ENCODE data around the gene STK11.
A peak's percentile ranks its signal among the peaks of the same experiment; 100 is the strongest.

DNA sequence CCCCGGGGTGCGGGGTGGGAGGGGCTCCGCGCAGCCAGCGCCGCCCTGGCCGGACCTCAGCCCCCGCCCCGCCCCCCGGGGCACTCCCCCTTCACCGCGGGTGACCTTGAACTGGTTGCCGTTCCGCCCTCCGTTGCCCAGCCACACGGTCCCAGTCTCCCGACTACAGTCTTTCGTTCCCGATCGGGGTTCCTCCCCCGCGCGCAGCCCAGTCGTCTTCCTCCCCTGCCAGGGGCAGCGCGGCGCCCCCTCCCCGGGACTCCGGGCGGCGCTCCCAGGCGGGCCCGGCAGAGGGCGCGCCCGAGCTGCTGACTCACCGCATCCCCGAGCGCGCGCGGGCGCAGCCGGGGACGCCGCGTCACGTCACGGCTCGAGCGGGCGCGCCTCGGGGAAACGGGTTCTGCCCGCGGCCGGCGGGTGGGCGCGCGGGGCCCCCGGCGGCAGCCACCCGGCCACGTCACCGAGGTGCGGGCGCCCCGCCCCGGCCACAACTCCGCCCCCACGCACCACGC is 43.3 kb downstream of the STK11 start:
- TF ChIP-seq, protein P1, sequence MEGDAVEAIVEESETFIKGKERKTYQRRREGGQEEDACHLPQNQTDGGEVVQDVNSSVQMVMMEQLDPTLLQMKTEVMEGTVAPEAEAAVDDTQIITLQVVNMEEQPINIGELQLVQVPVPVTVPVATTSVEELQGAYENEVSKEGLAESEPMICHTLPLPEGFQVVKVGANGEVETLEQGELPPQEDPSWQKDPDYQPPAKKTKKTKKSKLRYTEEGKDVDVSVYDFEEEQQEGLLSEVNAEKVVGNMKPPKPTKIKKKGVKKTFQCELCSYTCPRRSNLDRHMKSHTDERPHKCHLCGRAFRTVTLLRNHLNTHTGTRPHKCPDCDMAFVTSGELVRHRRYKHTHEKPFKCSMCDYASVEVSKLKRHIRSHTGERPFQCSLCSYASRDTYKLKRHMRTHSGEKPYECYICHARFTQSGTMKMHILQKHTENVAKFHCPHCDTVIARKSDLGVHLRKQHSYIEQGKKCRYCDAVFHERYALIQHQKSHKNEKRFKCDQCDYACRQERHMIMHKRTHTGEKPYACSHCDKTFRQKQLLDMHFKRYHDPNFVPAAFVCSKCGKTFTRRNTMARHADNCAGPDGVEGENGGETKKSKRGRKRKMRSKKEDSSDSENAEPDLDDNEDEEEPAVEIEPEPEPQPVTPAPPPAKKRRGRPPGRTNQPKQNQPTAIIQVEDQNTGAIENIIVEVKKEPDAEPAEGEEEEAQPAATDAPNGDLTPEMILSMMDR (IDR thresholded peaks at IDR 0.05; ENCODE audit: low read depth, low read length): peak; percentile 85
- TF ChIP-seq EZH2phosphoT487 (IDR thresholded peaks at IDR 0.05; ENCODE audit: low read depth): no peak
